ENCODE measurements around the gene C7orf33. TPM values are rescaled to one million over a fixed set of nuclear protein-coding genes. Genes with fewer than 3 reads are reported as not detected.
"Not testable (repeated sequence)": the region's sequence is repeated elsewhere in the genome, so short reads cannot be mapped to it uniquely, and the experiment has no call there.

The C7orf33 gene
- total RNA-seq, 2 donors from 2014 or later = not detected

DNA sequence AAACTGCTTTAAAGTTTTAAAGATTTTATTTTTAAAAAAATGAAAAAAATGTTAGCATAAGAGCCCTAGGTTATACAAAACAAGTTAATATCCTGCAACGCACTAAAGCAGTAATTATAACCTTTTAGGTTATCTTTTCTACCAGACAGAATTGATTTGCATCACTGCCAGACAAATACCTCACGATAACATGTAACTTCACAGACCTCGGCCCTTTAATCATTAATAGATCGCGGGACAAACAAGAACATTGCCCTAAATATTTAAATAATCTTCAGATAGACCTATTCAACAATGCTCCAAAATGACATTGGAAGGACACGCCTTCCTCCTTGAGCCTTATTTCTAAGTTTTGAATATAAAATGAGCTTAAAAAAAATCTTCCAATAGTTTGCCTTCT, 23.8 kb upstream of the C7orf33 start:
- H3K4me3 ChIP-seq = no peak overlapping the region
- H3K27me3 ChIP-seq = no peaks in the 10 kb centered on the region
- TF ChIP-seq, protein P1, sequence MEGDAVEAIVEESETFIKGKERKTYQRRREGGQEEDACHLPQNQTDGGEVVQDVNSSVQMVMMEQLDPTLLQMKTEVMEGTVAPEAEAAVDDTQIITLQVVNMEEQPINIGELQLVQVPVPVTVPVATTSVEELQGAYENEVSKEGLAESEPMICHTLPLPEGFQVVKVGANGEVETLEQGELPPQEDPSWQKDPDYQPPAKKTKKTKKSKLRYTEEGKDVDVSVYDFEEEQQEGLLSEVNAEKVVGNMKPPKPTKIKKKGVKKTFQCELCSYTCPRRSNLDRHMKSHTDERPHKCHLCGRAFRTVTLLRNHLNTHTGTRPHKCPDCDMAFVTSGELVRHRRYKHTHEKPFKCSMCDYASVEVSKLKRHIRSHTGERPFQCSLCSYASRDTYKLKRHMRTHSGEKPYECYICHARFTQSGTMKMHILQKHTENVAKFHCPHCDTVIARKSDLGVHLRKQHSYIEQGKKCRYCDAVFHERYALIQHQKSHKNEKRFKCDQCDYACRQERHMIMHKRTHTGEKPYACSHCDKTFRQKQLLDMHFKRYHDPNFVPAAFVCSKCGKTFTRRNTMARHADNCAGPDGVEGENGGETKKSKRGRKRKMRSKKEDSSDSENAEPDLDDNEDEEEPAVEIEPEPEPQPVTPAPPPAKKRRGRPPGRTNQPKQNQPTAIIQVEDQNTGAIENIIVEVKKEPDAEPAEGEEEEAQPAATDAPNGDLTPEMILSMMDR (IDR thresholded peaks at IDR 0.05) = no peak
- H3K4me1 ChIP-seq = no peaks in the 10 kb centered on the region
- peaks cover 0 to 5% of the 10 kb centered on the region in 2 donors for H3K9me3 ChIP-seq
- DNase-seq (ENCODE audit: low spot score) = no peak
- no peak overlapping the region for H3K27ac ChIP-seq
- no peaks in the 10 kb centered on the region for H3K36me3 ChIP-seq

- no peak overlapping the region for H3K27ac ChIP-seq
- H3K4me3 ChIP-seq = no peak overlapping the region
- H3K27me3 ChIP-seq = no peaks in the 10 kb centered on the region
- H3K4me1 ChIP-seq = no peaks in the 10 kb centered on the region
- H3K36me3 ChIP-seq = no peaks in the 10 kb centered on the region
- H3K9me3 ChIP-seq = peaks cover 0 to 5% of the 10 kb centered on the region in 2 donors
- TF ChIP-seq, protein P1 (IDR thresholded peaks at IDR 0.05) = no peak
- DNase-seq (ENCODE audit: low spot score) = no peak
Observed at GRCh38 chr7:148567524-148567923, 23.0 kb upstream of the C7orf33 start.

DNA sequence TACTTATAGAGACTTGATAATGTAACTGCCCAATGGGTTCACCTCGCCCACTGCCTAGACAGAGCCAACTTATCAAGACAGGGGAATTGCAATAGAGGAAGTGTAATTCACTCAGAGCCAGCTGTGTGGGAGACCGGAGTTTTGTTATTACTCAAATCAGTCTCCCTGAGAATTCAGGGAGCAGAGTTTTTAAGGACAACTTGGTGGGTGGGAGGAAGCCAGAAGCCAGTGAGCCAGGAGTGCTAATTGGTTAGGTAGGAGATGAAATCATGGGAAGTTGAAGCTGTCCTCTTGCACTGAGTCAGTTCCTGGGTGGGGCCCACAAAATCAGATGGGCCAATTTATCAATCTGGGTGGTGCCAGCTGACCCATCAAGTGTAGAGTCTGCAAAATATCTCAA, 20.1 kb upstream of the C7orf33 start:
- Histone ChIP-seq H3K4me1 (no peaks in the 10 kb centered on the region), H3K27ac (no peak overlapping the region), H3K4me3 (no peak overlapping the region), H3K36me3 (no peaks in the 10 kb centered on the region), H3K9me3 (peaks cover 0 to 5% of the 10 kb centered on the region in 2 donors), H3K27me3 (no peaks in the 10 kb centered on the region)
- TF ChIP-seq, protein P1 (IDR thresholded peaks at IDR 0.05) = no peak
- no peak for DNase-seq (ENCODE audit: low spot score)

DNA sequence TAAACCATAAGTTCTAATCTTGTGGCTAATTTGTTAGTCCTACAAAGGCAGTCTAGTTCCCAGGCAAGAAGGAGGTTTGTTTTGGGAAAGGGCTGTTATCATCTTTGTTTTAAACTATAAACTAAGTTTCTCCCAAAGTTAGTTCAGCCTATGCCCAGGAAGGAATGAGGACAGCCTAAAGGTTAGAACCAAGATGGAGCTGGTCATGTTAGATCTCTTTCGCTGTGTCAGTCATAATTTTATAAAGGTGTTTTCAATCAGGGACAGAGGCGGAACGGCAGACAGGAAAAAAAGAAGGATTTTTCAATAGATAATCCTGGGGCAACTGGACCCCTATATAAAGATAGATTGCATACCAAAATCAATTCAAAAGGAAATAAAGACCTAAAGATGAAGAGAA, 19.6 kb upstream of the C7orf33 start:
- not testable (repeated sequence) for H3K9me3 ChIP-seq; DNase-seq (ENCODE audit: low spot score); H3K27me3 ChIP-seq; H3K27ac ChIP-seq; H3K4me3 ChIP-seq; H3K4me1 ChIP-seq; H3K36me3 ChIP-seq

GRCh38 chr7:148571381-148571780, 19.2 kb upstream of the C7orf33 start:
- Histone ChIP-seq H3K36me3 (no peaks in the 10 kb centered on the region), H3K27me3 (no peaks in the 10 kb centered on the region), H3K27ac (no peak overlapping the region), H3K4me1 (no peaks in the 10 kb centered on the region), H3K9me3 (peaks cover 0 to 5% of the 10 kb centered on the region in 2 donors), H3K4me3 (no peak overlapping the region)
- DNase-seq (ENCODE audit: low spot score) = no peak
- TF ChIP-seq, protein P1 (IDR thresholded peaks at IDR 0.05) = no peak

- Histone ChIP-seq H3K4me3 (no peak overlapping the region), H3K9me3 (peaks cover 0 to 5% of the 10 kb centered on the region in 2 donors)
- TF ChIP-seq, protein P1 (IDR thresholded peaks at IDR 0.05) = no peak
Observed at GRCh38 chr7:148572067-148572522, 18.5 kb upstream of the C7orf33 start.

GRCh38 chr7:148573581-148573980, 17.0 kb upstream of the C7orf33 start:
- not testable (repeated sequence) for DNase-seq (ENCODE audit: low spot score); H3K27ac ChIP-seq; H3K9me3 ChIP-seq; H3K4me1 ChIP-seq; H3K4me3 ChIP-seq; H3K36me3 ChIP-seq; H3K27me3 ChIP-seq

More at GRCh38 chr7:148572067-148572522, 18.5 kb upstream of the C7orf33 start:
- Histone ChIP-seq H3K27ac (no peak overlapping the region), H3K4me1 (no peaks in the 10 kb centered on the region), H3K36me3 (no peaks in the 10 kb centered on the region), H3K27me3 (no peaks in the 10 kb centered on the region)
- DNase-seq (ENCODE audit: low spot score) = no peak

Measured in right atrium auricular region (tissue), 2 donors.